8988T (cell line): Measurements from ENCODE around the gene FARS2.

Source experiments
- DNase-seq: peaks from one replicate; pipeline ENCODE4 v3.0.0; 2011

Gene FARS2

DNA sequence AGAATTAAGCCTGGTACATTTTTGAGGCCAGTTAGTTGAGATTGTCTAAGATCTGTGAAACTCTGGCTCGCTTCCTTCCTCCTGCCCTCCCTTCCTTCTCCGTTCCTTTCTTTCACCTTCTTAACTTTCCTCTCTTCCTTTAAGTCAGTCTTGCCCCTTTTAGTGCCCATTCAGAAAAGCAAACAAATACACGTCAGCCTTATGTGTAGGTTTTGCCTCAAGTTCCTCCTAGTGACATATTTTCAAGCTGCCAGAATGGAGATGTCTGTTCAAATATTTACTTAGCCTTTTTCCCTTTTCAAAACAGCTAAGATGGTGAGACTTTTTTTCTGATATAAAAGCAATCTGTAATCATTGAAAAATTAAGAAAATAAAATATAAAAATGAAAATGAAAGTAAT is 178.4 kb downstream of the FARS2 start:
- DNase-seq = no peak

DNA sequence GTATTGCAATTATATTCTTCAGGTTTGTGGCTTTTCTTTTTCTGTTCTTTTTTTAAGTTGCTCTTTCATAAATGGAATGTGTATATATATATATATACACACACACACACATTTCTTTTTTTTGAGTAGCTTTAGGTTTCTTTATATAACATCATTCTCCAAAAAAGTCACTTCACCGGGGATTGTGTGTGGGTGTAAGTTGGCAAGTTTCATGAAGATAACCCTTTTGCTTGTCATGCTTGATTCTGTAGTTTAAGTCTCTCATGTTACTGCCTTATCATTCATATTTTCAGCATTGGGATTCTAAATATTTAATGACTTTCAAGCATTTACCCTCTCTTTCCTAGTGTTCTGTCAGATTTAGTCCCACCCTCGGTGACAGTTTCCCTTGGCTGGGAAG is 181.0 kb downstream of the FARS2 start:
- DNase-seq = no peak

DNA sequence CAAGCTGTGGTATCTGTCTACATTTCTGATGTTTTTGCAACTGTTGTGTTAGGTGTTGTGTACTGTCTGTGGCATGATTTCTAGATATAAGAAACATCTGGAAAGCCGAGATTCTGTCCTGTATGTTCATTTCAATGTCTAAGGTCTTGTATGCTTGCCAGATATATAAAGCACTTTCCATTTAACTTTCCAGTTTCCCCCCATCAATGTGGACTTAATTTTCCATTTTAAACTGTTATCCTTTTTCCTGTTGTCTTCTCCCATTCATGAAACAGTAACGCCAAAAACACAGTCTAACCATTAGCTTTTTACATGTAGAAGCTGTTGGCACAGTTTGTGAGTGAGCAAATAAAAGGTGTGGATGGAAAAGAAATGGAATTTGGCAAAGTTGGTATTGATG is 181.6 kb downstream of the FARS2 start:
- no peak for DNase-seq

DNA sequence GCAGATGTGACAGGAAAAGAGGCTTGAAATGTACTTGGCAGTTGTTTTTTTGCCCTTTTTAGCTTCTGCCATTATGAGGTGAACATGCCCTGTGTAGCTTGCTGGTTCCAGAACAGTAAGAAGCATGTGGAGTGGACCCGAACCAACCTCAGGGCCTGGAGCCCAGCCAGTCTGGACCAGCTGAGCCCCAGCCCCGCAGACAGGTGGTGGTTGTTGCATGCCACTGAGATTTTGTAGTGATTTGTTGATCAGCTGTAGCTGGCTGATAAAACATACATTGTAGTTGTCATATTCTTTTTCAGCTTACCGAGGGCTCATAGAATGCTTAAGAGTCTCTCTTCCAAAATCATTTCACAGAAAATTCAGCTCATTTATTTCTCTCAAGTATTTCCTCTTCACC is 182.2 kb downstream of the FARS2 start:
- DNase-seq = no peak

DNA sequence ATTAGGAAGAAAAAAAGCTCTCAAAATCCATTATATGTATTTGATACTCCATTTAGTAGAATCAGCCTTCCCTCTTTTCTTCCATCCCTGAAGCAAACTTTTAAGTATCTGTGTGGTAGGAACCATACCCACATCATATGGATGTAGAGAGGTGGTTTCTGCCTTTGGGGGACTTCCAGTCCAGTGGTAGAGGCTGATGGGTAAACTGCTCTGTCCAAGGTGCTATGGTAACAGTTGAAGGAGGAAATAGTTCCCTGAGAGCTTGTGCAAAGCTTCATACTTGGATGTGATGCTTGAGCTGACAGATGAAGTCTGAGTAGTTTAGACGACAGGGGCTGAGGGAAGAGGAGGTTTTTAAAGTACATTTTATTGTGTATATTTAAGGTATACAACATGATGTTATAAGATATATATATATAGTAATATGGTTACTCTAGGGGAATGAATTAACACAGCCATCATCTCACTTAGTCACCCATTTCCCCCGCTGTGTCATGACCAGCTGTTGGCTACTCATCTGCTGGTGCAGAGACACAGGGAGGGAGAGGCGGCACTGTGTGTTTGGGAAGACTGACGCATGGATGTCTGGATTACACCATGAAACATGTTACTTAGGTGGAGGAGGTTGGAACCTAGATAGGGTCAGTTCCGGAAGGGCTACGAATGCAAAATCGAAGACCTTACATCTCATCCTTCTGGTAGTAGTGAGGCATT is 185.2 kb downstream of the FARS2 start:
- DNase-seq = no peak

DNA sequence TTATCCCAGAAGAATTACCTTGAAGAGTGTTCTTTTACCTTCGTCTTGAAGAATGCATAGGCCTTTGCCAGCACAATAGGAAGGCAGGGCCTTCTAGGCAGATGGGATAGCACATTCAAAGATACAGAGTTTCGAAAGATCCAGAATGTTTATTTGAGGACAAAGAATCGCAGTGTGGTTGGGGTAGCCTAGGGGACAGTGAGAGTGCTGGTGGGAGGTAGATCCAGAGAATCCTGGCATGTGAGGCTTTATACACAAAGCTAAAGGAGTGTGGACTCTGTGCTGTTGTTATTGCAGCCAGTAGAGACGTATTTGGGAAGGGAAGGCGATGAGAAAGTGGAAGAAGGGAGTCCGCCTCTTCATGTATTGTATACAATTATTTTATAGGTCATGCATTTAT is 186.6 kb downstream of the FARS2 start:
- no peak for DNase-seq

DNA sequence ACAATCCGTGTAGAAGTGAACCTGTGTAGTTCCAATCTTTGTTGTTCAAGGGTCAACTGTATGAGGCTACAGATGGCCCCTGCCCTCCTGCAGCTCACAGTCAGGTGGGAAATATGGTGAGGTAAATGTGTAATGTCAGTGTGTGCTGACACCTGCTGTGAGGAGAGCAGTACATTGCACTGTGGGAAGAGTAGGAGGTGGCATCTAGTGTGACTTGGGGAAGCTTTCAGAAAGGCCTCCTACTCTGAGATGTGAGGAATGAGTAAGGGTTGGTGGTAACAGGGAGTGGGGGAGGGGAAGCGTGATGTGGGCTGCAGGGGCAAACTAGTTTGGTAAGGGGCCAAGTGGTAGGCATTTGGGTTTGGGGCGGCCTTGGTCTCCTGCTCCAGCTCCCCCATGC is 188.8 kb downstream of the FARS2 start:
- DNase-seq = no peak

DNA sequence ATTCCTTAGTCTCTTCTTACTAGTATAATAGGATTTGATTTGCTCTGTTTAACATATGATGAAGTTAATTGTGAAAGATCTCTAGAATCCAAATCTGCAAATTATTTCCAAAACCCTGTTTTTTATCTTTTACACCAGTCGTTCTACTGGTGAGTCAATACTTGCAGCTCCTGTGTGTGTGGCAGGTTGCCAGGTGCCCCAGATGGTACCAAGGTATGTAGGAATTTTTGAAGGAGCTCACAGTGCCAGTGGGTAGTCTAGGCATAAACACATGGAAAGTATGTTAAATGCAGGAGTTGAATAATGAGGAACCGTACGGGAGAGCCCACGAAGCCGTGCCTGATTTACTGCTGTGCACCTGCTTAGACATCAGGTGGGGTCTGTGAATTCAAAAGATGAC is 192.2 kb downstream of the FARS2 start:
- DNase-seq = no peak

DNA sequence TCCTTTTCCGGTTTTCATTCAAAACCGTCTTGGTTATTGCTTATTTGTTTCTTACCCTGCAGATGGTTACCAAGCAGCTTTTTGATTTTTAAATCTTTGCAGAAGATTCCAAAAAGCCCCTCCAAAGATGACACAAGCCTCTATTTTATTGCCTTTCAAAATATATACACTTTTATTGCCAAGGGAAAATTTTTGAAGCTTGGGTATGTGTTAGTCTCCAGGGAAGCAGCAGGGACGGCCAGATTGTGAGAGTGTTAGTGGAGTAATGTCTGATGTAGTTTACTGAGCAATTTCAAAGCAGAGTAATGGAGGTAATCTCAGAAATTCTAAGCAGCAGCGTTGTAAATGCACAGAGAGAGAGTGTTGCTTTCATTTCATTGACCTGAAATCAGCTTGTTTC is 193.8 kb downstream of the FARS2 start:
- no peak for DNase-seq

DNA sequence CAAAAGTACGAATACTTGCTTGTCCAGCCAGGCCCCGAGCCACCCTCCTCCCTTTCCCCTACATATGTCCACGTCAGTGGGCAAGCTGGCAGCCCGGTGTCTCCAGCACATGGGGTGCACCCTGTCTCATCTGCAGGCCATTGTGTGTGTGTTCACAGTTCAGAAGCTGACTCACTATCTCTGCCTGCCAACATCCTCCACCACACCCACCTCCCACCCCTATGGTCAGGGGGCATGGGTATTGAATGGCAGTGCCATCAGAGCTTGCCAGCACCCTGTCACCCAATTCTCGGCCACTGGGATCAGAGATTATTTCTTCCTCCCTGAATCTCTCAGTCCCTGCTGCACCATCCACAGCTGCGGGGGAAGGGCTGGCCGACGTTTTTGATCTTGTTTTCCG is 195.7 kb downstream of the FARS2 start:
- no peak for DNase-seq

DNA sequence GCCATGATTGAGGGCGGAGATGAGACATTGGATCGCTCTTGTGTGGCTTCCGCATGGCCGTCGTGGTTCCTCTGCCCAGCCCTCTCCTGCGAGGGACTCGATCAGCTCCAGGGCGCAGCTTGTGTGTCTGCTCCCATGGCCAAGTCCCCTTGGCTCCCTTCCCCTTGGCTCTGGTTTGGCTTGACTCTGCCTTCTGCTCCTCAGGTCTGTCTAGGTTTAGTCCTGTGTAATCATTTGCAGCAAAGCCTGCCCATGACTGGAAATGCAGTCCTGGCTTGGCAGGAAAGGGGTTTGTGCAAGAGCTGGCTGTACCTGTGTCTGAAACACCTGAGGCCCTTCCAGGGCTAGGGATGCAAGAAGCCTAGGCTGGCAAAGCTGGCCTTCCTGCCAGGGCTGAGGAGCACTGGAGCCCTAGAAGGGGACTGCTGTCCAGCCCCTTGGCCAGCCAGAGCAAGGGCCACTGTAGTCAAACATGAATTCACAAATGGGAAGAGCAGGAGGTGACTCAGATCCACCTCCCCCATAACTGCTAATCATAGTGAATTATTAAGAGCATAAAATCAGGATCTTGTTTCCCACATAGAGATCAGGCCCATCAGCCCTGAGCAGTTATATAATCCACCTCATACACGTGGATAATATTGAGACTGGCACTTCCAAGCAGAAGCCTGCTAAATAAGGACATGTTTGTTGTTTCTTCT is 196.8 kb downstream of the FARS2 start:
- no peak for DNase-seq

DNA sequence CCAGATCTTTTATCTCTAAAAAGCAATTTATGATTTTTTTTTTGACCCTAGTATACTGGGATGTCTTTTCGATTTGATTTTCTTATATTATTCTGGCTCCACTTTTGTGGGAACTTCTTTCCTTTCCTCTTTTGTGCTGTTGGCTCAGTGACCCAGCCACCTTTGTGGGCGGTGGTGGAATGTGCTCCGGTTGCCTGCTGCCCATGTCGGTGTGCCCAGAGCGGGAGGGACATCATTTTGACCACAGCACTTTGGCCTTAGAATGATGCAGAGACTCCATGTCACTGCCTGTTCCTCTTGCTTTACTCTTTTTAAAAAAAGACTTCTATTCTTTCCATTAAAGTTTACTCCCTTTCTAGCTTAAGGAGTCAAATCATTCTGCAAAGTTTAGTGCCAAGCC is 198.0 kb downstream of the FARS2 start:
- DNase-seq = no peak

DNA sequence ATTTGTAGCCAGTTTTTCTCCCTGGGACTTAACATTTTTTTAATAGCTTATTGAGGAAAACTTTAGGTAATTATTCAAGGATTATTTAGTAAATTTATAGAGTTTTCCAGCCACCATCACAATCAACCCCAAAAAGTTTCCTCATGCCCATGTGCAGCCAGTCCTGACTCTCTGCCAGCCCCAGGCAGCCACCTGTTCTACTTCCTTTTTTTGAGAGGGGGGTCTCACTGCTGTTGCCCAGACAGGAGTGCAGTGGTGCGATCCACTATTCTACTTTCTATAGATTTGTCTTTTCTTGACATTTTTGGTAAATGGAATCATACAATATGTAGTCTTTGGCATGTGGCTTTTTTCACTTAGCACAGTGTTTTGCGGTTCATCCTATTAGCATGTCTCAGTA is 200.1 kb downstream of the FARS2 start:
- no peak for DNase-seq

DNA sequence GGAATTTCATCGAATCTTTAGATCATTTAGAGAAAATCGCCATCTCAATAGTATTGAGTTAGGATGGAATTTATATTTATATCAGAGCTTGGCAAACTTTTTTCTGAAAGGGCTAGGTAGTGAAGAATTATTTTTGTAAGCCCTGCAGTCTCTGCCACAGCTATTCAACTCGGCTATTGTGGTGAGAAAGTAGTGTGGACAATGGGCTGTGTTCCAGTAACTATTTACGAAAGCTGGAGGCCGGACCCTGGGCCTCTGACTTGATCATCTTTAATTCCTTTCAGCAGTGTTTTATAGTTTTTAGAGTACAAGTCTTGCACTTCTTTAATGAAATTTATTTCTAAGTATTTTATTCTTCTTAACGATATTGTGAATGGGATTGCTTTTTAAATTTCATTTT is 201.5 kb downstream of the FARS2 start:
- no peak for DNase-seq

DNA sequence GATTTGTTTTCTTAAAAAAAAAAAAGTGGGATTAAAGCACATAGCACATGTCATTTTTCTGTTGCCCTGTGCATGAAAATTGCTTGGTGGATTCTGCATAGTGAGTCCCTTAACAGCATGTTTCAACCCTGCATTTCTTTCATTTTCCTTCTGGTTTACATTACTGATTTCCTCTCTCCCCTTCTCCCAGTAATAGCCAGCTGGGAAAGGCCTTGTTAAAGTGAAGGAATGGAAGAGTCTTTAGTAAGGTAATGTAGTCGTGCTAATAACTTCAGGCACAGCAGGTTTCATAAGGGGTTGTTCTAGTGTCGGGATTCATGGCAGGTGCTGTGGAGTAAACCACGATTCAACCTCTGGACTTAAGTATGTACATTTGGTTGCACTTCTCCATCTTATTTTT is 202.4 kb downstream of the FARS2 start:
- DNase-seq = no peak

DNA sequence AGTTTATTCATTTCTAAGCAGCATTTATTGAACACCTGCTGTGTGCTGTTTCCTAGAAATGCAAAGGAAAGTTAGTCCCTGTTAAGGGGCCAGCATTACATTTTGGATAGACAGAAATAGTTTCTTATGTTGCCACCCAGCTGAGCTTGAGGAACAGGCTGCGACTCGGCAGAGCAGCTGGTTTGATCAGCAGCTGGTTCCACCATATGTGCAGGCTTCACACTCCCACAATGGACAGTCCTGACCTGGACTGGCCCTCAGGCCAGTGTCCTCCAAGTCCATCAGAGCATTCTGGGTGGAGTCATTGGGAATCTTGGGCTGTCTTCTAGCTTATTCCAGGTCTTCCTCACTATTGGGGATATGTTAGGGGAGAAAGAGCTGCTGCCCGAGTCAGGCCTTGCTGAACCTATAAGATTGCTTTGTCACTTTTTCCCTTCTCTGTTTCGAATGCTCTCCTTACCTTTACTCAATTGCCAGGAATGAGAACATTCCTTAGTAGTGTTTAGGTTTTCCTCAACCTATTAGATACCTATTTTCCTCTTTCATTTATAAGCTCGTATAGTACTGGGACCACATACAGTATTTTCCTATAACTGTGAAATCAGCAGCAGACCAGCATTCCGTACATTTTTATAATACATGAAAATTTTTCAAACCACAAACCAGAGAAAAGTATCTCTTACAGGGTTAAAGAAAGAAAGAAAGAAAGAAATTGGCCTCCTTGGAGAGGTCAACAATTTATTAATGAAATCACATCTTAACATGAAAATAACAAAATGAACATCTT is 203.0 kb downstream of the FARS2 start:
- no peak for DNase-seq

DNA sequence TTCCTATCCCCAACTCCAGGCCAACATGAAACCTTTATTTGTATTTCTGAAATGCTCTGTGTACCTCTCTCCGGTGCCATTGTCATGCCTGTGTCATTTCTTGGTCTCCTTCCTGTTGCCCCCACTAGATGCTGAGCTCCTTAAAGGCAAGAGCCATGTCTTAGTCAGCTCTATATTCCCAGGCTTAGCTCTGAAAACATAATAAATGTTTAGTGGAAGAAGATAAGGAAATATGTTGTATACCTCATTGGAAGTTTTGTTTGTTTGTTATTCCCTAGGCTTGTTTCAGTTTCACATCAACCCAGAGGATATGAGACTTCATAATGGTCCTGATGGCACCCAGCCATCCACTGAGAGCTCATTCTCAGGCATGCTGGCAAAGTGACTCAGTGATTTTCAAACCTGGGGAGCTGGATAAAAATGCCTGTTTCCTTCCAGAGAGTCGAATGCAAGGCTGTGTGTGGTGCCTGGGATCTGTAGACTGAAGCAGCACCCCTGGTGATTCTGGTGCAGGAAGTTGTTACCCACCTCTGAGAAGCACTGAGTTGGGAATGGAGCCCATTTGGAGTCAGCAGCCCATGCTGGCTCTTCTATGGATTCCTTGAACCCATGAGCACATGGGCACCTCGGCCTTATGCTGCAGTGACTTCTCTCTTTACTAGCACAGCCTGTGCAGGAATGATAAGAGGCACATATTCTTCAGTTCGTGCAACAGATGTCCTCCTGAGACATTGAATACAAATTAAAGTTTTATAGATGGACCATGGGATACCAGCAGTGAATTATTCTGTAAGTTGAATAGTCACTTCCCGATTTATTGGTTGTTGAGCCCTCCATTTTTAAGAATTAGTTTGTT is 205.2 kb downstream of the FARS2 start:
- DNase-seq = no peak

DNA sequence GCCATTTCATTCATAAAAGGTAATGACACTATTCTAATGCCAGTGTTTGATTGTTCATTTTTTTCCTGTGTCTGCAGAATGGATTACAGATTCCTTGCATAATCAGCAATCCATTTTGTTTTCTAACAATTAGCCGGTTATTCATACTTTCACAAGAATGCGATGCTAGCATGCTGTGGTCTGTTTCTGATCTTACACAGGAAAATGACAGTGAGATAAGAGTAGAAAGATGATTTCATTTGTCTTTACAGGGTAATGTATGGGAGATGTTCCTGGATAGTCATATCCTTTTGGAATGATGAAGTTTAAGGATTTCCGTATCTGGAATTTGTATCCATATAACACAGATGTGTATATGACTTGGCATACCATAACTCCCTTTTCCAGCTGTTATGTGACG is 207.3 kb downstream of the FARS2 start:
- DNase-seq = no peak

DNA sequence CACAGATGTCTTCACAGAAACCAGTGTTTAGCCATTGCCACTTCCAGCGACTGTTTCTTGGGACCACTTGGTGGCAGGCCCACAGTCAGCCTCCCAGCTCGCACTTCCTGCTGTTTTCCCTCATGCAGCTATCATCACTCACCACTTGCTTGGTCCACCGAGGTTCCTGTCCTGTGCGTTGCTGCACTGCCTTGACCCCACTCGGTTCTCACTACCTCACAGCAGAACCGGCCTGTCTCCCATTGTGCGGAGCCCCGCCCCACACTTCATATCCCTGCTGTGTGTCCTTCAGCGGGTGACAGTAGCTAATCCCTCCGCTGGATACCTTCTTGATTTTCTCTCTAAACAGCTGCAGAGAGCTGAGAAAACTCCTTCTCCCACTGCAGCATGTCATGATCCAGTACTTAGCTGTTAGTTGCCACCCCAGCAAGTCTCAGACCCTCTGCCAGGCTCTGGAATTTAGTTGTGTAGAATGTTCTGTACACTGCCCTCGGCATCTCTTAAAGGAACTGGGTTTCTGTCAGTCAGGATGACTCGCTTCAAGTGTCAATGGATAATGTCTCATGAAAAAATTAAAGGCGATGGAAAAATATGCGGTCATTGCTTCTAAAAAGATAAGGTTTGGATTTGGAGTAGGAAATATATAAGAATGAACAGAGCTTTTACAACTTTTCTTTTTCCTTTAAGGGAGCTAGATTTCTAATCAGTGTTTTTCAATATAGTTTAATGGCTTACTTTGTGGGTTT is 208.0 kb downstream of the FARS2 start:
- no peak for DNase-seq

DNA sequence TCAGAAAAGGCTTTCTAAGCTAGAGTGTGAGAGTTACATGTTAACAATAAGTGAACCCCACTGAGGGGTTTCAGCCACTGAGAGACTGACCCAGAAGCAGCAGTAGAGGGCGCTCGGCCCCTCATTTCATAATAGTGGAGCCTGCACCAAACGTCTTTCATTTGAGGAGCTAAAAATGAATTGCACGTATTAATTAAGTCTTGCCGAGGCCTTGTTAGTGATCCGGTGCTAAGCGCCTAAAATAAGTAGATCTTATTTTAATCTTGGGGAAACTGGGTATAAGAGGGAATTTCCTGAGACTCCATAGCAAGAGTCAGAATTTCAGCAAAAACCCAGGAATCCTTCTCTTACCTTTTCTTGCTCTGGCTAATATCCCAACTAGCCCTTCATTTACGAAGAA is 209.7 kb downstream of the FARS2 start:
- peak; percentile 42 for DNase-seq

DNA sequence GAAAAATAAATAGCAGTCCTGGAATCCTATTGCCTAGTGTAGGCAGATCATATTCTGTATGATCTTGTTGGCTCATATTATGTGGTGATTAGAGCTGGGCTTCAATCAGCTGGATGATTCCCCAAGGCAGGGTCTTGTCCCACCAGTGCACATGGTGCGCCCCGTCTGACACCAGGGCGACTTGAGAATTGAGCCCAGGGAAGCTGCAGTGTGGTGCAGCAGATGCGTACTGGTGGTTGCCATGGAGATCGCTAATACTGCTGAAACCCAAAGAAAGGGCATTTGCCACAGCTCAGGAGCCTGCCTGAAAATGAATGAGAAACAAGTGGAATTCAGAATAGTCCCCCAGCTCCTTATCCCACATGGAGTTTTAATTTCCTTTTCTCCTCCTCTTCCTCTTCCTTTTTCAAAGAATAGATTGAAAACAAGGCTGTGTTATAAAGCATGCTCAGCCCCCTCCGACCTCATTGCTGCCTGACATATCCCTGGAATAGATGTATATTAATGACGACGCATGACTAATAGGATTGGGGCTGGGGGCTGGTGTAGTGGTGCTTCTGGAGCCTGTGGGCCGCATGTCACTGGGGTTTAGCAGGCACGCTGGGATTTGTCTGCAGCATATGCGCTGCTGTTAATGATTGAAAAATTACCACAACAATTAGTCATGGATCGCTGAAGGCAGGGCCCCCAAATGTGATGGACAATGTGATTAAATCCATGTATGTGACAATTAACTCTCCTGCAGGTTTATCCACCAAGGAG is 210.5 kb downstream of the FARS2 start:
- DNase-seq = no peak

DNA sequence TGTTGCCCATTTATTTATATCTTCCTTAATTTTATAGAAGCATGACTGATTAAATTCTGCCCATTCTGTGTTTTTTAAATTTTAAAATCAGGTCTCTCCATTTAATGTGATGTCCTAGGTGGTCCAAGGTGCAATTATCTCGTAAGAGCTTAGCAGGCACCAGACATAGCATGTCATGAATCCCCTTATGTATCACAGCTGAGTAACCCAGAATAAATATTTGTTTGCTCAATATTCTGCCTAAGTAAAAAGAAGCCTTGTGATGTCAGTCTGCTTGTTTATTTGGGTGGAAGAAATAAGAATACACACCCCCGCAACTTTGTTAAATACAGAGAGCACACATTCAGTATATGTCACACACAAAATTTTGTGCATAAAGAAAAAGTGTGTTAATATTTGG is 211.3 kb downstream of the FARS2 start:
- DNase-seq = no peak
